ENCODE data around the gene FOXP1.
"Not testable (repeated sequence)": the region's sequence is repeated elsewhere in the genome, so short reads cannot be mapped to it uniquely, and the experiment has no call there.

FOXP1 gene

DNA sequence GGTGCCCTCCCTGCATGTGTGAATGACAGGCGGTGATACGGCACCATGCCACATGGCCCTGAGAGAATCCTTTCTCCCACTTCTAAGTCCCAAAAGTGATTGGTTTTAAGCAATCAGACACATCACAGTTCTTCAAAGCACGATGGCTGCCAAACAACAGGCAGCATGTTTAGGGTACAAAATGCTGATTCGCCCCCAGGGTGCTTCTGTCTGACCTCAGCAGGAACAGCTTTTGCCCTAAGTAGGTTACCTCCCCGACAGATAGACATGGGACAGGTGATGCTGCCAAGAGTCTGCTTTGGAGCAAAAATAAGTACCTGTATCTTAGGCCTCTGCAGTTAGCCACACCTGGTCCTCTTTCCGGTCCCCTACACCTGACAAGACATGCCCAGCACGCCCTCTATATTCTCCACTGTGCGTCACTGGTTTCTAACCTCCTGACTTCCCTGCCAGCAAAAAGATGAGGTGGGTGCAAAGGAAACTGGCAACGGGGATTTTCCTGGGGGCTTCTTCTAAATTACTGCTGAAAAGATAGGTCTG, 549.8 kb downstream of the FOXP1 start:
- no peak for DNase-seq (ENCODE audit: low read depth)

DNA sequence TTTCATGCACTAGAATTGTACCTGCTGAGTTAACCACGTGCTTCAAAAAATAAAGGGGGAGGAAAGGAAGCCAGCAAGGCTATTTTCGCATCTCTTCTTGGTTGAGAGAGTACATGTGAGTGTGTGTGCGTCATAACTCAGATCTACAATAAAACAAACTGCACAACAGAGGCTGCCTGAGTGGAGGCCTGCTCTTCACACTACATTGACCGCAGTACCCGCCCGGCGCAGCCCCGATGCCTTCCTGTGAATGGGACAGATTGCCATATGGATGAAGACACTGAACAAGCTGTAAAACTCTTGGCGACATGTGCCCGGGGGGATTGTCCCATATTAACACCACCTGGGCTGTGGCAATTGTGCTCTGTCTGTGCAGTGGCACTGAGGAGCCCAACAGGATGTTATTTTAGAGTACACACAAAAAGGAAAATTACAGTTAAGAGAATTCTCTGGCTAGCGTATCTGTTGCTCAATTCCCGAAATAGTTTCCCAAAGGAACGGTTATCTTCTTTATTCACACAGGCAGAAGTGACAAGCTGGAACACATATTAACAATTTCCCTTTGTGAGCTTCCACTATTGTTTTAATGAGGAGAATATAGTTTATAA, 551.5 kb downstream of the FOXP1 start:
- no peak for DNase-seq (ENCODE audit: low read depth)

DNA sequence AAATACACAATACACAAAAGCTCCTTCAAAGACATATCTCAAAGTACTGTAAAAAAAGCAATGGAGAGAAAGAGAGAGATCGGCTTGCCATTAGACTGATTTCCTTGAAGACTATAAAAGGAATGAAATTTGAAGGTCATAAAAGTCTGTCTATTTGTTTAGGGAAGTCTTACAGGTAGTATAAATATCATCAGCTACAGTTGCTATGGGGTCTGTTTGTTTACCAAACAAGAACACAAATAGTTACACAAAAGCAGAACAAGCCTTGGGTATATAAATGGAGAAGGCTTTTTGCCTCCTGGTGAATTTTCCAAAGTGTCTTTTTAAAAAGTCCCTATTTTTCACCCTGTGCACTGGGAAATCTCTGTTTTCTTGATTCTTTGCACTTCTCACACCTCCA, 552.3 kb downstream of the FOXP1 start:
- no peak for DNase-seq (ENCODE audit: low read depth)

DNA sequence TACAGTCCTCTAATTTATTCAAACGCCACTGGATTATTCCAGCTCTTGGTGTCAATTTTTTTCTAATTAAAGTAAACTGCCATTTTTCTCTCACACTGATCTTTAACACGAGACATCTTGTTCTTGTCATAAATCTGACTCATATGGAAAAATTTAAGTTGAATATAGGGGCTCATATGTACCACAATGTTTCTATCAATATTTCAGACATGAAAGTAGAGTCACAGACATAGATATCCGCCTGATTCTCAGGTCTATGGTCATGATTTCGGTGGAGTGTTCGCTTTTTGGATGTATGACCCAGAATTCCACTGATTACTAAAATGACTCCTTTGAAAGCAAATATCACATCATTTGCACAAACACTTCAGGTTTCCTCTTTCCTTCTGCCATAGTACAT, 552.8 kb downstream of the FOXP1 start:
- DNase-seq (ENCODE audit: low read depth): no peak

DNA sequence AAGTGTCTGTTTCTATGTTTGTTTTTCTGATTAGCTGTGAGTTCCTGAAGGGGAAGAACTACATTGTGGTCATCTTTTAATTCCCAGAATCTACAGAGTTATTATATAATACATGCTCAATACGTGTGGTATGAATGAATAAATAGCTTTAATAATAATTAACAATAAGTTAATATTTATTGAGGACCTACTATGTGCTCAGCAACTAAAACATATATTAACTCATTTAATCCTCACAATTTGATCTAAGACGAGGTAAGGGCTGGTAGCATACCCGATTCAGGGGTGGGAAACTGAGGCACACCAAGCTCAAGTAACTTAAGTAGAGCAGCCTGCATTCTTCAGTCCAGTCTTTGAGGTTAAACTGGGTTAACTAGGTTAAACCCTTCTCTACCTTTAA, 553.8 kb downstream of the FOXP1 start:
- DNase-seq (ENCODE audit: low read depth): no peak

DNA sequence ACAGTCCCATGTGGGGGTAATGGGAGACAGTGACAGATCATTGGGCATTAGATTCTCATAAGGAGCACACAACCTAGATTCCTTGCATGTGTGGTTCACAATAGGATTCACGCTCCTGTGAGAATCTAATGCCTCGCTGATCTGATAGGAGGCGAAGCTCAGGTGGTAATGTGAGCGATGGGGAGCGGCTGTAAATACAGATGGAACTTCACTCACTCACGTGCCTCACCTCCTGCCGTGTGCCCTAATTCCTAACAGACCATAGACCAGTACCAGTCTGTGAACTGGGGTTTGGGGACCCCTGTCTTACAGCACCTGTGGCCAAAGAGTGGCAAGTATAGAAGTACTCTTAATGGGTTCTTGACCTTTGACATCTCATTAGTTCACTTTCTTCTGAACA, 554.7 kb downstream of the FOXP1 start:
- DNase-seq (ENCODE audit: low read depth): no peak

DNA sequence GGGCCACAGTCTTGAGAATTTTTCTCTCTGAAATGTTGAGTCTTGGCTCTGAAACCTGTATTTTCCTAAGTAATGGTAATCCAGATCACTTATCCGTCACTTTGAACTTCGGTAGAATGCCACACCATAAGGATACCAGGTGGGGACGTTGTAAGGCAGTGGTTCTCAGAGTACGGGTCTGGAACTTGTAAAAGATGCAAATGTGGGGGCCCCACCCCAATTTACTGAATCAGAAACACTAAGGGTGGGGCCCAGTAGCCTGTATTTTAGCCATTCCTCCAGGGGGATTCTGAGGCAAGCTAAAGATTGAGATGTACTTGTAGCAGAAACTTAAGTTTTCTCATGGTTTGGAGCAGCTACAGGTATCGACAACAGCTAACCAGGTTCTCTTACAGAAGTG, 555.3 kb downstream of the FOXP1 start:
- DNase-seq (ENCODE audit: low read depth): no peak

DNA sequence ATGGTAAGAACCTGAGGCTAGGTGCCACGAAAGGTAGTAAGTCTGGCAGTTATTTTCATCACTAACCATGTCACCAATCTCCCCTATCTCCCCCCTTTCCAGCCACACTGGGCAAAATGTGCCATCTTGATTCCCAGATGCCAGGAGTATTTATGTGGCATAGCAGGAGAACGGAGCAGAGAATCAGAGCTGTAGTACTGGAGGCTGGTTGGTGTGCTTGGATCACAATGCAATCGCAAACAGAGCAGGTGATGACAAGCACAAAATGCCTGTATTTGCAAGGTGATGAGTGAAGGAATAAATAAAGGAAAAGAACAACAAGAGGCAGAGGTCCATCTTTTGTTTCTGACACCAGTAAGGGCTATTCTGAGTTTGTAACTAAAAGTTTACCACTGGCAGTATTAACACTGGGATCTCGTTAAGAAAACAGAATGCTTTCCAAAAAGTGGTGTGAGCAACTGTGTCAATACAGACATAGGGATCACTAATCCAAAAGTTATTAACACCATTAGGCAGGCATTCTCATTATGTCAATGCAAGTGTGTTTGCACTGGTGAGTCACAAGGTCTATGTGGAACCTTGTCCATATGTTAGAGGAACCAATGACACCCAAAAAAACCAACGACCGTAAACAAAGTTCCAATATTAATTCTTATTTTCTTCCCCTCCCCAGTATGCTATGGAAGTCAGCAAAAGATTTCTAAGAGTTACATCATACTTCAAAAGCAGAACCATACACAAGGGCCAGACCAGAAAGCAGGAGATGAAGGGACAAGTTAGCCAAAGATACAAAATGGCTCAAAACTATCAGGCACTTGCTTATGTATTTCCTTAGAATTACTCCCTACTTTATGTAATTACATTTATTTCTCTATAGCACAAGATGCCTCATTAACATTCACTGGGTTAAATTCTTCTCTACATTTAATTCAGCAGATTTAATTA, 556.6 kb downstream of the FOXP1 start:
- DNase-seq (ENCODE audit: low read depth): no peak

DNA sequence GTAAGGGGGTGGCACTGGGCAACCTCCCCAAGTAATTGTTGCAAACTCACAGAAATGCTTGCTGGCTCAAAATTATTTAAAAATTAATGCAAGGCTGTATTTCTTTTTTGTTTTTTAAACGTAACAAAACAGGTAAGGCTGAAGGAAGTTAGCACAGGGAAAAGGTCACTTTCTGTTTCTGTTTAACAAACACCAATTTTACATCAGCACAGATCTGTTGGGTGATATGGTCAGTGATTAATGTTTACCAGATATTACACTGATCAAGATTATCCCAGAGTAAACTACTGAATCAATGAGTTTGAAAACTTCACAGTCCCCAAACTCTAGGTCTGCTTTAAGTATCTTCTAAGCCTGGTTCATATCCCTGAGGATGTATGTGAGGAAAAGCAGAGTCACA, 558.0 kb downstream of the FOXP1 start:
- no peak for DNase-seq (ENCODE audit: low read depth)

DNA sequence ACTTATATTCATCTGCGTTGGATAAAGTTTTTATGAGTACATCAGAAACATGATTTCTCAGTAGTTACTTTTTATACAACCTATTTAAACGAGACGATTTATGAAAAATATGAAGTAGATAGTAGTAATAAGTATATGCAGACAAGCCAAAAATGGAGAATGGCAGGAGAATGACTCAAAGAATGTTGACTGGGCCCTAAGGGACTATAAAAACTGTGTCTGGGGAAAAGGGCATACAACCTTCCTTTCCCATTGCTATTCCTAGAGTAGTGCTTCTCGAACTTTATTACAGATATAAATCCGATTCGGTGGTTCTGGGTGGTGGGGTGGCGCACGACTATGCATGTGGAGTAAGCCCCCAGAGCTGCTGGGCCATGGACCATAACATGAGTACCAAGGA, 558.5 kb downstream of the FOXP1 start:
- DNase-seq (ENCODE audit: low read depth): no peak

DNA sequence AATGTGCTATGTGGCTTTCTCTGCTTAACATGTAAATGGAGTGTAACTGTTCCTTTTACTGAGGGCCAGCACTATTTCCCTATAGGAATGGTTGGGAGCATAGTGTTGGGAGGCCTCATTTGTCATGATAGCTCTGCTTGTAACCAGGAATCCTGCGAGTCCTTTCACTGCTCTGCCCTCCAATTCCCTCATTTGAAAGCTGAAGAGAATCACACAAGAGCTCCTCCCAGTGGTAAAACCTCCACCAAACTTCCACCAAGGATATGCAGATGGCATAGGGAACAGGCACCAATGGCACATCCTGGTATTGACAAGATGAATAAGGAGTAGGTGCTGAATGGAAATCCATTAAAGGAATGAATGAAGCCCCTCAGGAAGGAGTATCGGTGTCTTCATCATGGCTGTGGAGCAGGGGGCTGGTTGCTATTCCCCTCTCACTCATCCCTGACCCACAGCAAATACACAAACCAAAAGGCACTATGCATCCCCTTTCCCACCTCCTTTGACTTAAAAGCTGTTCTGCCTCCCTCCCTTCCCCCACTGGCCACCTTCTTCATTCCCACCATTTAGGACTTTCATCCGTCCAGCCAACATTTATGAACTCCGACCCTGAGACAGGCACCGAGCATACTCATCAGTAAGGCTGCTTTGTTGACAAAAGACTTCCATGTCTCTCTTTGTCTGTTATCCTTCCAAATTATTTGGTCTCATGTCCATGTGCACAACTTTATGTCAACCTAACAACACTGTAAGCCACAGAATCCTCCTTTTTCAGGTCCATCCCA, 560.8 kb downstream of the FOXP1 start:
- DNase-seq (ENCODE audit: low read depth): no peak

DNA sequence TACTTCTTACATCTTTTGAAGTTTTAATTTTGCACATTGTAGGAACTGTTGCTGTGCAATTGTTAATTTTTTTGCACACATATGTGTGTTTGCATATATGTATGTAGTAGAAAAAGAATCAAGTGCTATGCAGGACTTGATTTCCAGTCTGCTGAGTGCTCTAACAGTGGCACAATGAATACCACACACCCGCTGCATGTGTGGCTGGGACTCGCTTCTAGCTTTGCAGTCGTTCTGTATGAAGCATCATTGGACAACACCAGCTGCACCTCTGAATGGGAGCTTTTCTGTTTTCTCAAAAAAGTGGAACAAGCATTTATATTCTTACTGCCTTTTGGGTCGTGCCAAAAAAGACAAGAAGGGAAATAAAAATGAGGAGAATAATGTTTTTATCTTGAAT, 564.7 kb downstream of the FOXP1 start:
- no peak for DNase-seq (ENCODE audit: low read depth)

DNA sequence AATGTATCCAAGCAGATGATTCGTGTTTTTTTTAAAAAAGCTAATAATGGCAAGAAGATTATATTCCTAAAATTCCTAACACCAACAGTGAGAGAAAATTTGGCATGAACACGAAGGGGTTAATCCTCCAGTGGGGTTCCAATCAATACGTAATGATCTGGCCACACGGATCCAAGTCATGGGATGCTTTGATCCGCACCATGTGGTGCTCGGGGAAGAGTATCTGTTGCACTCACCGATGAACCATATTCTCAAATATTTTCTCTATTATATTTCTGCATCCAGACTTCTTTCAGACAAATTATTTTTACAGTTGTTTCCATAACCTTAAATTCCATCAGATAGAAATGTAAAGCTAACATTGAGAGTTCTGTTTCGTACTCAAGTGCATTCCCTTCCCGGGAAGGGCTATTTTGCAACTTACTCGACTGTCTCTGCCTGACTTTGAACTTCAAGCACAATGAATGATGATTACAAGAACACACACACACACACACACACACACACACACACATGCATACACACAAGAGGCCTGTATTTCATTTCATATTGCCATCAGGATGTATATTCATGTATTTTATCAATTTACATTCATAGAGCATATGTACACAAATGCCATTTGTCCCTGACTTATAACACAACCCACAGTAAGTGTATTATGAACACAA, 567.2 kb downstream of the FOXP1 start:
- no peak for DNase-seq (ENCODE audit: low read depth)

DNA sequence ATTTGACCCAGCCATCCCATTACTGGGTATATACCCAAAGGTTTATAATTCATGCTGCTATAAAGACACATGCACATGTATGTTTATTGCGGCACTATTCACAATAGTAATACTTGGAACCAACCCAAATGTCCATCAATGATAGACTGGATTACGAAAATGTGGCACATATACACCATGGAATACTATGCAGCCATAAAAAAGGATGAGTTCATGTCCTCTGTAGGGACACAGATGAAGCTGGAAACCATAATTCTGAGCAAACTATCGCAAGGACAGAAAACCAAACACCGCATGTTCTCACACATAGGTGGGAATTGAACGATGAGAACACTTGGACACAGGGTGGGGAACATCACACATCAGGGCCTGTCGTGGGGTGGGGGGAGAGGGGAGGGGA, 568.9 kb downstream of the FOXP1 start:
- DNase-seq (ENCODE audit: low read depth): not testable (repeated sequence)

DNA sequence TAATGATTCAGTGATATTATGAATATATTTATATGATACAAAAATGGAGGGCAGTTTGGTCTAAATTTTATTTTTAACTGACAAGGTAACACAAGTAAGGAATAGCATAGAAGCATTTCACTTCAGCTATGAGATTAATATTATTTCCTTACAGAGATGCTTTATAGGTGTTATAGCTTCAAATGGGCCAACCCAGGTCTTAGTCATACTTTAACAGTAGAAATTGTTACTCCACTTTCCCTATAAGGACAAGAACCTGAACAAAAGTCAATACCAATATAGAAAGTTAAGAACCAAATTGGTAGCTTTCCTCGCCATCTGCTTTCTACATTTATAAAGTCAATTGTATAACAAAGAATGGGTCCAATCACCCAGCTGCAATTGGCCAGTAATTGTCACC, 570.6 kb downstream of the FOXP1 start:
- DNase-seq (ENCODE audit: low read depth): no peak

DNA sequence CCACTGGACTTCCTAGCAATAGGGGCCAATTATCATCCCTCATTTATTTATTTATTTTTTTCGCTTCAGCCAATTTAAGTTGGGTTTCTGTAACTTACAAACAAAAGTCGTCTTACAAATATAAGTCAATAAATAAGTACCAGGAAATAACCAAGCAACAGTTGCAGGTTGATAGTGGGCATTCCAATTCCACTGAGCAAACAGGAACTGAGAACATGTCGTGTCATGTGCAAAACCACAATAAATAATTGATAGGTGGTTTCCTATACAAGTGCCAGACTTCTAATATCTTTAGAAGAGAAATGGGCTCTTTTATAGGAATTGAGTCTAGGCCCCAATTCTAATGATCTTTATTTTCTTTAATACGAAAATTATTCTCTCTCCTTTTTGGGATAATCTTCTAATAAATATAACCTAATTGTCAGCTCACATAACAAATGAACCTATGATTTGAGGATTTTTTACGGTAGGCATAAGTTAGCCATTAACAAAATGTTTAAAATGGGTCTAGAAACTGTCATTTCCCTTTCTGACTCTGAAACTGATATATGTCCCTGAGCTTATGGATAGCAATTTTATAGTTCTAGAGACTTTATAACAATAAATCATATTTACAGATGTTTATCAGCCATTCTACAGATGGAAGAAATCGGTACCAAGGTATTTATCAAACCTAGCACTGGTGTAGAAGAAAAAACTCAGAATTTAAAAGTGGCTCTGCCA, 571.8 kb downstream of the FOXP1 start:
- DNase-seq (ENCODE audit: low read depth): no peak

DNA sequence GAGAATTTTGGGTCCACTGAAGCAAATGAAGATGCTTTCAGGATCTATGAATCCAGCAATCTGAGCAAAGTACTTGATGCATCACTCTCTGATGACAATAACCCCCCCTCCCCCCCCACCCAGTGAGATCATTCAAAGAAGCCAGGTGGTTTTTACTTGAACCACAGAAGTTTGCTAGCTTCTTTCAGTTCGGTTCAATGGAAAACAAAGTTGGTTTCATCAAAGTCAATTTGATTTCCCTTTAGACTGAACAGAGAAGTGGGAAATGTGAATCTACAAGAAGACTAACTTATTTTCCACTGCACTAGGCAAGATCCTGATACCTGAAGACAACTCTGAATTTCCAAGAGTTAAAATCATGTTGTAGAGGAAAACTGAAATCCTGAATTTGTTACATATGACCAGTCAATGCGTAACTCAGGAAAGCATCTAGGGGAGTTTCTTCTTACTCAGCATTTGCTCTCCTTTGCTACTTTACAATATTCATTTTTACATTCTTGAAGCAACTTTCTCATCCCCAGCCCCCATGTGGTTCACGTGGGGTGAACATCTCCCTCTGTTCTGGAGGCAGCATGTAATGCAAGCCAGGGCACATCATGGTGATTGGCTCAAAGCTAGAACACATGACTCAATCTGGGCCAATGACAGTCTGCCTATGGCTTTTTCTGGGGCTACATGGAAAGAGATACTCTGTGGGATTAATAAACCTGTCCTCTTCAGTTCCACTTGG, 572.6 kb downstream of the FOXP1 start:
- peak; percentile 61 for DNase-seq (ENCODE audit: low read depth)

DNA sequence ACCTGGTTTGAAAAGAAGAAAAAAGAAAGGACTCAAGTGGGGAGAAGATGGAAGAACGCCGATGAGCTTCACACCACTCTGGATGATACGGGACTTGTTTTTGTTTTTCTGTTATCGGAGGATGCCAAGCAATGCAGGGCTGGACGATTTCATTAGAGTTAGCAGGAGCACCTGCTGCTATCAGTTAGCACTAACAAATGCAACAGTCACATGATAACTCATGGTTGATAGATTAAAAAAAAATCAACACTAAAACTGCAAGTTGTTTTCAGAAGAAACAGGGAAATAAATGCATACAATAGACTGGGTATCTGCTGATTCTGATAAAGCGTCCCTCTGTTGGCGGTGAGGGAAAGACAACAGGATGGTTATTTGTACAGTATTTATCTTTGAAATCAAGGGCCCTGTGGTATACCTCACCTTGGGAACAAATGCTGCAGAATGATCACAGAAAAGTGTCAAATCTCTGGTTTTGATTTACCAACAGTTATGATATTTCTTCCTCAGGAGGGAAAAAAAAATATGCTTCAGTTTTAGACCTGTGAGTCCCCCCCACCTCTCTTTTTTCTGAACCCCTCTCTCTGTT, 575.1 kb downstream of the FOXP1 start:
- no peak for DNase-seq (ENCODE audit: low read depth)

DNA sequence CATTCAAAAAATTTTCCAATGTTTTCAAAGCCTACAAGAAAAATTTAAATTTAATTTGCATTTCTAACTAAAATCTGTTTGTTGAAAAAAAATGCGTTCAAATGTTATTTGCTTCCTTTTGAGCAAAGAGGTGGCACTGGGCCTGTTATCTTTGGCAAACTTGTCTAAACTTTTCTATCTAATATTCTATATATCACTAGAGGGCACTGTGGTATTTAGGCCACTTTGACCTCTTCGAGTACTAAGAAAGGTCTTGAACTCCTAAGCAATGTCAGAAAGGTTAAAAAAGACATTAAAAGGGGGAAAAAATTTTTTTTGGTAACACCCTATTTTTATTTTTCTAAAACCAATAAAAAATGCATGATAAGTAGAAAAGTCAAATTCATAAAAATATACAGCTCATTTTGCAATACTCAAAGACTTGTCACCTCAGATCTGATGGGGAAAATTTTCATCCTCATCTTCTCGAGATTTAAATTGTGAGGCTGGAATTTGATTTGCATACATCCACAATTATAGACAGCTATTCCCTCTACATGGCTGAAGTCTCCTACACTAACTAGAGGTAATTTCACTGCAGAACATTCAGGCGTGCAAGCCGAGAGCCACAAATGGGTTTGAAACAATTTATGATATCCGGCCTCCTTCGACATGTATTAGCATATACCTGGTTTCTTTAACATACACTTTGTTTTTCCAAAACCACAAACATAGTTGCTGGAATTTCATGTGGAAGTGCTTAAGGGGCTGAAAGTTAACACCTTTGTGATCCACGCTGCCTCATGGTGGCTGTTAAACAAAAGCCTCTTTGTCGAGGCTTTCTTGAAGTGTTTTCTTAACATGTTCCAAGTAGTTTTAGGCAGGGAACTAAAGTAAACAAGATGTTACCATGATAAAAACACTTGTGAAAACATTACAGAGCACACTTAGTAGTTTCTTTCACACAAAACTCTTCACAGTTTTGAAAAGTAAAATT, 576.4 kb downstream of the FOXP1 start:
- DNase-seq (ENCODE audit: low read depth): no peak

All from activated T-cell treated with anti-CD3 and anti-CD28 coated beads for 48 hours (primary cell).